Measurements from ENCODE around the gene EP400.
"Not testable (repeated sequence)": the region's sequence is repeated elsewhere in the genome, so short reads cannot be mapped to it uniquely, and the experiment has no call there.

The EP400 gene

GRCh38 chr12:132099739-132100138, 150.0 kb downstream of the EP400 start:
- TF ChIP-seq, protein P1, sequence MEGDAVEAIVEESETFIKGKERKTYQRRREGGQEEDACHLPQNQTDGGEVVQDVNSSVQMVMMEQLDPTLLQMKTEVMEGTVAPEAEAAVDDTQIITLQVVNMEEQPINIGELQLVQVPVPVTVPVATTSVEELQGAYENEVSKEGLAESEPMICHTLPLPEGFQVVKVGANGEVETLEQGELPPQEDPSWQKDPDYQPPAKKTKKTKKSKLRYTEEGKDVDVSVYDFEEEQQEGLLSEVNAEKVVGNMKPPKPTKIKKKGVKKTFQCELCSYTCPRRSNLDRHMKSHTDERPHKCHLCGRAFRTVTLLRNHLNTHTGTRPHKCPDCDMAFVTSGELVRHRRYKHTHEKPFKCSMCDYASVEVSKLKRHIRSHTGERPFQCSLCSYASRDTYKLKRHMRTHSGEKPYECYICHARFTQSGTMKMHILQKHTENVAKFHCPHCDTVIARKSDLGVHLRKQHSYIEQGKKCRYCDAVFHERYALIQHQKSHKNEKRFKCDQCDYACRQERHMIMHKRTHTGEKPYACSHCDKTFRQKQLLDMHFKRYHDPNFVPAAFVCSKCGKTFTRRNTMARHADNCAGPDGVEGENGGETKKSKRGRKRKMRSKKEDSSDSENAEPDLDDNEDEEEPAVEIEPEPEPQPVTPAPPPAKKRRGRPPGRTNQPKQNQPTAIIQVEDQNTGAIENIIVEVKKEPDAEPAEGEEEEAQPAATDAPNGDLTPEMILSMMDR (conservative IDR thresholded peaks at IDR 0.05; ENCODE audit: low read depth, low read length): no peak
- no peak for DNase-seq (ENCODE audit: low read depth)

GRCh38 chr12:132100306-132101065, 150.7 kb downstream of the EP400 start:
- TF ChIP-seq, protein P1 (conservative IDR thresholded peaks at IDR 0.05; ENCODE audit: low read depth, low read length): no peak
- DNase-seq (ENCODE audit: low read depth): no peak
- no peak overlapping the region for H3K4me3 ChIP-seq (ENCODE audit: low read depth, low read length)

More at GRCh38 chr12:132099739-132100138, 150.0 kb downstream of the EP400 start:
- no peak overlapping the region for H3K4me3 ChIP-seq (ENCODE audit: low read depth, low read length)

DNA sequence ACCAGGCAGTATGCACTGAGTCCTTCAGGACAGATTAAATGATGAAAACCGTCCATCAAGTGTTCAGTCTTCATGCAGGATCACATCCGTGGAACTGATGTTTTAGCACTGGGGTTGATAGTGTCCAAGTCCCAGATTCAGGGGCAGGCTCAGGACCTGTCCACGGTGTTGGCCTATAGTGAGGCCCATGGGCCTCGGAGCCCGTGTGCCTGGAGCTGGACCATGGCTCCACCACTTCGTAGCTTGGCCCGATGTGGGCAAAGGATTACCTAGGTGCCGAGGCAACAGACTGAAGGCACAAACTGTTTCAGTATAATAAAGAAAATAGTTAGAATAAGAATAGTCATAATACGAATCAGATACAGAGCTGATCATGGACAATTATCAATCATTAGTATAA, 152.6 kb downstream of the EP400 start:
- H3K4me3 ChIP-seq (ENCODE audit: low read depth, low read length): no peak overlapping the region
- TF ChIP-seq, protein P1 (conservative IDR thresholded peaks at IDR 0.05; ENCODE audit: low read depth, low read length): no peak
- DNase-seq (ENCODE audit: low read depth): no peak

GRCh38 chr12:132103072-132103471, 153.3 kb downstream of the EP400 start:
- not testable (repeated sequence) for DNase-seq (ENCODE audit: low read depth); H3K4me3 ChIP-seq (ENCODE audit: low read depth, low read length)

GRCh38 chr12:132103542-132104308, 154.0 kb downstream of the EP400 start:
- no peak for DNase-seq (ENCODE audit: low read depth)
- no peak overlapping the region for H3K4me3 ChIP-seq (ENCODE audit: low read depth, low read length)
- TF ChIP-seq, protein P1 (conservative IDR thresholded peaks at IDR 0.05; ENCODE audit: low read depth, low read length): no peak

GRCh38 chr12:132105467-132105866, 155.7 kb downstream of the EP400 start:
- no peak for DNase-seq (ENCODE audit: low read depth)
- no peak overlapping the region for H3K4me3 ChIP-seq (ENCODE audit: low read depth, low read length)
- TF ChIP-seq, protein P1 (conservative IDR thresholded peaks at IDR 0.05; ENCODE audit: low read depth, low read length): no peak

DNA sequence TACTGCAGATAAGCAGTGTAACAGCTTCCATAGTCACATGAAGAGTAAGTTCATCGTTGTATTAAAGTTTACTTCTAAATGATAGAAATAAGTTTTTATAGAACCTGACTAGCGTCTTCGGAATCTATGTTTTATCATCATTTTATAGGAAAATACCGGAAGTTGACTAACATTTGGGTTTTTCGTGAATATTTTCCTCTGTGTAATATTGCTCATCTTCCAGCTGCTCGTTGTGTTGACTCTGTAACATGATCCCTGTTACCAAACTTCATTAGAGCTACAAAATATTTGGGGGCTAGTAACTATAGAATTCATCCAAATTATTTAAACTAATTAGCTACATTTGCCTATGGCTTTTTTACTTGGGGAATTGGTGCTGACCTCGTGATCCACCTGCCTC, 157.2 kb downstream of the EP400 start:
- TF ChIP-seq, protein P1 (conservative IDR thresholded peaks at IDR 0.05; ENCODE audit: low read depth, low read length): no peak
- DNase-seq (ENCODE audit: low read depth): peak; percentile 72
- H3K4me3 ChIP-seq (ENCODE audit: low read depth, low read length): no peak overlapping the region
